Smooth muscle cell (in vitro differentiated cells): Measurements from ENCODE around the gene PRKAG2. TPM values are rescaled to one million over a fixed set of nuclear protein-coding genes. Genes with fewer than 3 reads are reported as not detected.

ENCODE experiments used
- DNase-seq: peaks from one replicate; lab custom pipeline; 2025; ENCODE audit not compliant: unreplicated experiment; lab: John Stamatoyannopoulos, UW
- H2AFZ ChIP-seq: fragments of 200-600 bp; sonication (generic); 2 replicates; pipeline ENCODE4 v1.6.0; 2016; ENCODE audit warnings: antibody characterized with exemption, low read depth, mild to moderate bottlenecking
- H3F3A ChIP-seq: fragments of 200-600 bp; sonication (generic); 2 replicates; pipeline ENCODE4 v1.6.0; 2017; ENCODE audit warnings: antibody characterized with exemption, low read depth
- H3K27ac ChIP-seq: fragments of 200-600 bp; sonication (generic); 2 replicates; pipeline ENCODE4 v1.5.1; 2016; ENCODE audit warnings: low read depth, mild to moderate bottlenecking
- H3K27me3 ChIP-seq: fragments of 200-600 bp; sonication (generic); 2 replicates; pipeline ENCODE4 v1.6.1; 2016; ENCODE audit warnings: low read depth, mild to moderate bottlenecking
- H3K36me3 ChIP-seq: fragments of 200-600 bp; sonication (generic); 2 replicates; pipeline ENCODE4 v1.5.1; 2016; ENCODE audit warnings: low read depth
- H3K4me1 ChIP-seq: fragments of 200-600 bp; sonication (generic); 2 replicates; pipeline ENCODE4 v1.5.1; 2016; ENCODE audit warnings: low read depth
- H3K4me2 ChIP-seq: fragments of 200-600 bp; sonication (generic); 2 replicates; pipeline ENCODE4 v1.6.0; 2016; ENCODE audit warnings: mild to moderate bottlenecking
- H3K4me3 ChIP-seq: fragments of 200-600 bp; sonication (generic); 2 replicates; pipeline ENCODE4 v1.5.1; 2016; ENCODE audit warnings: mild to moderate bottlenecking
- H3K79me2 ChIP-seq: fragments of 200-600 bp; sonication (generic); 2 replicates; pipeline ENCODE4 v1.6.0; 2016; ENCODE audit warnings: low read depth, mild to moderate bottlenecking
- H3K9ac ChIP-seq: fragments of 200-600 bp; sonication (generic); 2 replicates; pipeline ENCODE4 v1.6.0; 2016; ENCODE audit warnings: low read depth
- H3K9me3 ChIP-seq: fragments of 200-600 bp; sonication (generic); replicated peaks from 2 replicates; pipeline ENCODE4 v1.5.1; 2016; ENCODE audit warnings: low read depth
- H4K20me1 ChIP-seq: fragments of 200-600 bp; sonication (generic); 2 replicates; pipeline ENCODE4 v1.6.0; 2016; ENCODE audit warnings: low read depth
- WGBS: methylation state at CpG from one replicate; pipeline ENCODE4 v1.1.7; 2016; ENCODE audit warnings: low lambda C conversion rate; 5-methylcytosine and 5-hydroxymethylcytosine counted together
- polyA plus RNA-seq: library from polyadenylated mRNA; unstranded; fragments of >200 nt; fragmentation: Nextera tagmentation; extraction: Ambion mirVana; gene quantifications from 2 replicates; pipeline ENCODE4 v1.2.1, GENCODE V29; 2016
- total RNA-seq: library from RNA; depleted of rRNA; stranded (reverse); fragments of >200 nt; gene quantifications from 2 replicates; pipeline ENCODE4 v1.2.3, GENCODE V29; 2014
- TF ChIP-seq, protein P1 (sequence below): fragments of 200-600 bp; sonication (generic); IDR thresholded peaks from 2 replicates; pipeline ENCODE4 v1.5.1; 2017; ENCODE audit warnings: borderline replicate concordance, mild to moderate bottlenecking, antibody characterized with exemption; ENCODE audit not compliant: insufficient read depth, poor library complexity, severe bottlenecking

Gene PRKAG2
- total and polyA plus RNA-seq, 2 experiments from 2014 or later = 3.5 to 3.9 TPM

DNA sequence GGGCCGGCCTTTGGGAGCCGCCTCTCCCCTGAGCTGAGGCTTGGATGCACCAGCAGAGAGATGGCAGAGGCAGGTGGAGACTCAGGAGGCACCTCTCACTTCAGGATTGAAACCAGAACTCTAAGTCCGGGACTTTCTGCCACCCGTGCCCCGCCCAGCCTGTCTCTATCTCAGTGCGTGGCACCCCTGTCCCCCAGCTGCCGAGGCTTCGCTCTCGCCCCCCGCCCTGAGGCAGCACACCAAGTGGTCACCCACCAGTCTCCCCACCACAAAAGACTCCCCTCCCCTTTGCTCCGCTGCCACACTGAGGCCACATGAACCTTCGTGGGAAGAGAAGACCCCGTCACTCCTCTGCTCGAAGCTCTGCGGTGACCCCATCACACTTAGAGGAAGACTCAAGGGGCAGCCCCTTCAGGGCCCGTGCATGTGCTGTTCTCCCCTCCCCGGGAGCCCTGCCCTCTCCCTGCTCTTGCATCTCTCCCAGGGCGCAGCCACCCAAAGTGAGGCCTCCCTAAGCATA, 166.7 kb downstream of the PRKAG2 start:
- TF ChIP-seq, protein P1, sequence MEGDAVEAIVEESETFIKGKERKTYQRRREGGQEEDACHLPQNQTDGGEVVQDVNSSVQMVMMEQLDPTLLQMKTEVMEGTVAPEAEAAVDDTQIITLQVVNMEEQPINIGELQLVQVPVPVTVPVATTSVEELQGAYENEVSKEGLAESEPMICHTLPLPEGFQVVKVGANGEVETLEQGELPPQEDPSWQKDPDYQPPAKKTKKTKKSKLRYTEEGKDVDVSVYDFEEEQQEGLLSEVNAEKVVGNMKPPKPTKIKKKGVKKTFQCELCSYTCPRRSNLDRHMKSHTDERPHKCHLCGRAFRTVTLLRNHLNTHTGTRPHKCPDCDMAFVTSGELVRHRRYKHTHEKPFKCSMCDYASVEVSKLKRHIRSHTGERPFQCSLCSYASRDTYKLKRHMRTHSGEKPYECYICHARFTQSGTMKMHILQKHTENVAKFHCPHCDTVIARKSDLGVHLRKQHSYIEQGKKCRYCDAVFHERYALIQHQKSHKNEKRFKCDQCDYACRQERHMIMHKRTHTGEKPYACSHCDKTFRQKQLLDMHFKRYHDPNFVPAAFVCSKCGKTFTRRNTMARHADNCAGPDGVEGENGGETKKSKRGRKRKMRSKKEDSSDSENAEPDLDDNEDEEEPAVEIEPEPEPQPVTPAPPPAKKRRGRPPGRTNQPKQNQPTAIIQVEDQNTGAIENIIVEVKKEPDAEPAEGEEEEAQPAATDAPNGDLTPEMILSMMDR = no peak
- Histone ChIP-seq H3K36me3 (no peaks in the 10 kb centered on the region), H3K27me3 (no peaks in the 10 kb centered on the region), H3K4me2 (no peak overlapping the region), H3K79me2 (no peaks in the 10 kb centered on the region), H3F3A (no peaks in the 10 kb centered on the region), H3K27ac (no peak overlapping the region), H3K9ac (no peak overlapping the region), H4K20me1 (no peaks in the 10 kb centered on the region), H3K9me3 (no peaks in the 10 kb centered on the region), H2AFZ (no peak overlapping the region), H3K4me1 (peaks cover 7% of the 10 kb centered on the region), H3K4me3 (no peak overlapping the region)
- 94% methylated on average over 14 of the region's 18 CpGs for WGBS
- DNase-seq = no peak

DNA sequence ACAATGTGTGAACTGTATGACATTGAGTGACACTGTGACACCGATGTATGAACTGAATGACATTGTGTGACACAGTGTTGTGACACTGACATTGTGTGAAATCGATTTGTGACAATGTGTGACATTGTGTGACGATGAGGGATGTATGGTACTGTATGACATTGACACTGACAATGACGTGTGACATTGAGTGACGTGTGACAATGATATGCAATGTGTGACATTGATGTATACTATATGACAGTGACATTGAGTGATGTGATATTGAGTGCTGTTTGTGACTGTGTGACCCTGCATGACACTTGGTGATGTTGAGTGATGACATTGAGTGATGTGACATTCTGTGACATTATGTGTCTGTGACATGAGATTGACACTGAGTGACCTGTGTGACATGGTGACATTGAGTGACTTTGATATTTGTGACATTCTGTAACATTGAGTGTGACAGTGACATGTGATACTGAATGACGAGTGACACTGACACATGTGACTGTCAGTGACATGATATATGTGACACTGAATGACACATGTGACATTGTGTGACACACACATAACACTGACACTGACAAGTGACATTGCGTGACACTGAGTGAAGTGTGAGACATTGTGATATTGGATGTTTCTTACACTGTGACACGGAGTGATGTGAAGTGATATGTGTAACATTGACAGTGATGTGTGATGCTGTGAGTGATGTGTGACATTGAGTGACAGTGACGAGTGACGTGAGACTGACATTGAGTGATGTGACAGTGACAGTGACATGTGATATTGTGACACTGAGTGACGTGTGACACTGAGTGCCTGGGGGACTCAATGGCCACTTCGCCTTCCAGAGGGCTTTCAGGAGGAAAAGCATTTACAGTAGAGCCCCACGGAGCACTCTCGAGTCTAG, 167.5 kb downstream of the PRKAG2 start:
- DNase-seq = no peak
- Histone ChIP-seq H3K36me3 (no peaks in the 10 kb centered on the region), H3K4me1 (peaks cover 10% of the 10 kb centered on the region), H2AFZ (no peak overlapping the region), H3K4me2 (no peak overlapping the region), H3K9ac (no peak overlapping the region), H3K27me3 (no peaks in the 10 kb centered on the region), H3K79me2 (no peaks in the 10 kb centered on the region), H3F3A (peaks cover 6% of the 10 kb centered on the region), H4K20me1 (no peaks in the 10 kb centered on the region), H3K9me3 (no peaks in the 10 kb centered on the region), H3K4me3 (no peak overlapping the region), H3K27ac (no peak overlapping the region)
- TF ChIP-seq, protein P1 = no peak
- 95% methylated on average over 14 of the region's 14 CpGs for WGBS

DNA sequence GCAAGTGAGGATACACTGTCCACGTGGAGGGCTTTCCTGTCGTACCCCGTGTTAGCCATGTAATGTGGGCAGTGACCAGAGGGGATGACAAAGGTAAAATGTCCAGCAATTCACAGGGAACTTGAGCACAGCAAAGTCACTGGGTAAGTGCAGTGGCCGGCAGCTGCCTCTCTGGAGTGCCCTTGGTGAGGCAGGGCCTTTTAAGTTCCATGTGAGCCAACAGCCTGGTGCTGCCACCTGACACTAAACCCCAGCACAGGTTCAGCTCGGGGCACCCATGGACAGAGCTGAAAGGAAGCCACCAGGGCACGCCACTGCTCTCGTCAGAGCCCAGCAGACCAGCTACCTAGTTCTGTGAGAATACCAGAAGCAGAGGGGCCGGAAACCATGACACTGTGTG, 168.3 kb downstream of the PRKAG2 start:
- TF ChIP-seq, protein P1 = no peak
- no peaks in the 10 kb centered on the region for H3K79me2 ChIP-seq
- H3K27me3 ChIP-seq = no peaks in the 10 kb centered on the region
- no peaks in the 10 kb centered on the region for H3K36me3 ChIP-seq
- peaks cover 9% of the 10 kb centered on the region for H3F3A ChIP-seq
- H3K4me1 ChIP-seq = peaks cover 10% of the 10 kb centered on the region
- no peak overlapping the region for H3K9ac ChIP-seq
- no peaks in the 10 kb centered on the region for H4K20me1 ChIP-seq
- no peak for DNase-seq
- 88% methylated on average over 8 of the region's 8 CpGs for WGBS
- no peak overlapping the region for H3K4me3 ChIP-seq
- H2AFZ ChIP-seq = no peak overlapping the region
- no peak overlapping the region for H3K4me2 ChIP-seq
- no peak overlapping the region for H3K27ac ChIP-seq
- H3K9me3 ChIP-seq = no peaks in the 10 kb centered on the region
